ENCODE results near the gene LCNL1. TPM values are rescaled to one million over a fixed set of nuclear protein-coding genes. Genes with fewer than 3 reads are reported as not detected.

The LCNL1 gene
- total RNA-seq, 1 donor from 2014 or later = not detected

DNA sequence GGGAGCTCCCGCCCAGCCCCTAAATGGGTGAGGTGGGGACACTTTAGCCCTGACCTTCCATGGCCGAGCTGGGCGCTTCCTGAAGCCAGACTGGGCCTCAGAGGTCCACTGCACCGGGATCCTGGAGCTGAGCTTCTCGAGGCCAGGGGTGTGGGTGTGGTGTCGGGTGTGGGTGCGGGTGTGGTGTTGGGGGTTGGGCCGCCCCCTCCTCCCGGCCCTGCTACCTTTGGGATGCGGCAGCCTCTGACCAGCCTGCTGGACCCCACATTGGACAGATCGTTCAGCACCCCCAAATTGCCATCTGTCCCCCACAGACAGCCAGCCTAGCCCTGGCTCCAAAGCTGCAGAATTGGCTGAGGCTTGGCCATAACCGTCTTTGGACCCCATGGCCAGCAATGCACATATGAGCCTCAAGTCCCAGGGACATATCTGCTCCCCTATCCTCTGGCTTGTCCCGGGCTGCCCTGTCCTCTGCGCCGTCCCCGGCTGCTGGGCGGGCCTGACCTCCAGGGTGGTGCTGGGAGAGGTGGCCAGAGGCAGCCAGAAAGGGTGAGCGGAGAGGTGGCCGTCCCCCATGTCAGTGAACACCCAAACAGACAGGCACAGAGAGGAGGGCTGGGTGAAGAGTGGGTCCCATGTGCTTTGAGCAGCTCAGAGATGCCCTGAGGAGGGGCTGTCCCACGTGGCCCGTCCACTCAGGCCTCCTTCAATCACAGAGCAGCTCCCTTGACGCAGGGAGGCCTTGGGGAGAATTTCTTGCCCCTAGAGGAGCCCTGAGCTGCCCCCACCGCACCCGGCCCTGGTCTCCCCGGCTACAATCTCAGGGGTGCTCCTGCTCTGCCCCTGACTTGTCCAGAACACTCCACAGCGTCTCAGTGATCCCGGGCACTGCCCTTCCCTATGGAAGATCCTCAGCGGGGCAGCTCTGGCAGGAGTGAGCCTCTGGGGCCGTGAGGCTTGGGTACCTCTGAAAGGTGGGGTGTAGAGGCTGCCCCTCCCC lies 8.9 kb upstream of the LCNL1 start:
- DNase-seq (ENCODE audit: low read depth in 2 of 2) = no peak

DNA sequence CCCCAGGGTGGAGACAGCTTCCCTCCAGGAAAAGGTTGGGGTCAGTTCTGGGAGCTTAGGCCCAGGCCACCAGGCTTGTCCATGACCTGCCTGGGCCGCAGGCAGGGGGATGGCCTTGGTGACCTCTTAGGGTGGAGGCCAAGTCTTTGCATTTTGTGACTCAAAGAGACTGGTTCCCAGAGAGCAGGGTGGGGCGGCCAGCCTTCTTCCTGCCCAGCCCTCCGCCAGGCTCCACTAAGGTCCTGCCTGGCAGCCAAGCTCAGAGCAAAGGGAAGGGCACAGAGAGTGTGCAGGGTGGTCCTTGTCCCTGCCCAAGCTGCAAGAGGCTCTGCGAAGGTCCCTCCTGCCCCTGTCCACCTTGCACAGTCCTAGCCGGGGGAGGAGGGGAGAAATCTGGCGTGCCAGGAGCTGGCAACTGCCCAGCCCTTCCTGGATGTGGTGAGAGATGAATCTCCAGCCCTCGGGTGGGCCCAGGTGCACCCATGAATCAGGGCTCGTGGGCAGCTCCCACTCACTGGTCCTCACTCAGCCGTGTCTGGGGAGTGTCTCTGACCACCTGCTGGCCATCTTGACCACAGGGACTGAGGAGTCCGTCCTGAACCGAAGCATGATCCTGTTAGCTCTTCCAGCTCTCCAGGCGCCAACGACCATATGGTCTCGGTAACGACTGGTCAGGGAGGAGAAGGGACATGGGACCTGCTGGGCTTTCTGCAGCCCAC lies 7.8 kb upstream of the LCNL1 start:
- no peak for DNase-seq (ENCODE audit: low read depth in 2 of 2)

DNA sequence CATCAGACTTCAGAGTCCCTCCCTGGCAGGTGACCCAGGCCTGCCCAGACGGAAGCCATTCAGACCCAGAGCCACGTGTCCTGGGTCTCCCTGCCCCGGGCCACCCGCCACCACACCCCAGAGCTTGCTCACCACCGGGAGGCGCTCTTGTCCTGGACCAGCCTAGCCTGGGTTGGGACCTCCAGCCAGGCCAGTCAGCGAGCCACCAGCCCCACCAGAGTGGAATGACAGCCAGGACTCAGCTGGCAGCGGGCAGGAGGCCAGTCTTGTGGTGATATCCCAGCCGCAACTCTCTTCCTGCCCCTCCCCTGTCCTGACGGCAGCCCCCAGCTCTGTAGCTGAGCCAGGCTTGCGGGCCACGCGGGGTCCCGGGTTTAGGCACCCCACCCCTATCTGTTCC lies 7.1 kb upstream of the LCNL1 start:
- DNase-seq (ENCODE audit: low read depth in 2 of 2) = peak; percentile 48 to 83

DNA sequence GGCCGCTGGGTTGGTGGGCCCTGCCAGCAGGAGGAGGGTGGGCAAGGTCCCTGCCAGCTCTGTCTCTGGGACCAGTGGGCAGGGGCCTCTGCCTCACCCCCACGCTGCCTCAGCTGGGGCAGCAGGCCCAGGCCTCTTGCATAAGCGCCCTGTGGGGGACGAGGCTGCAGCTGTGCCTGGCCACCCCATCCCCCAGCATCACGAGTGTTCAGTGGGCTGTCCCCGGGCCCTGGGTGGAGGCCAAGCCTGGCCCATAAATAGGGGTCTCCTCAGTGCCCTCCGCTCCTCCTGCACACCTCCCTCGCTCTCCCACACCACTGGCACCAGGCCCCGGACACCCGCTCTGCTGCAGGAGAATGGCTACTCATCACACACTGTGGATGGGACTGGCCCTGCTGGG lies 5.6 kb upstream of the LCNL1 start, which contains the start of gene PTGDS:
PTGDS (plus strand) TSS at position 282 of the 400 bp plus-strand sequence; CDS start at position 357, 75 bp downstream.
- no peak for DNase-seq (ENCODE audit: low read depth in 2 of 2)

DNA sequence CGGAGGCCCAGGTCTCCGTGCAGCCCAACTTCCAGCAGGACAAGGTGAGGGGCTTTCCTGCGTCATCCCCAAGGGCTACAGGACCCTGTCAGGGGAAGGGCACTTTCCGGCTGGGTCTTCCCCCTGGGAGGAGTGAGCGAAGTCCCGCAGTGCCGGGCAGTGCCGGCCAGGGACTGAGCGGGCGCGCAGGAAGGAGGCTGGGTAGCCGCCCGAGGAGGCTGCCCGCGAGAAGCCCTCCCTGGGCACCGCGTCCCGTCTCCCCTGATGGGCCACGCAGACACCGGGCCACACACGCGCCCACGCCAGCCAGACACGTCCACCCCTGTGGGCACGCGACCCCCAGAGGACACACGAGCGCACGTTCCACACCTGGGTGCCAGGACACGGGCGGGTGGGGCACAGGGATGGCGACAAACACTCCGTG lies 5.1 kb upstream of the LCNL1 start:
- no peak for DNase-seq (ENCODE audit: low read depth in 2 of 2)

DNA sequence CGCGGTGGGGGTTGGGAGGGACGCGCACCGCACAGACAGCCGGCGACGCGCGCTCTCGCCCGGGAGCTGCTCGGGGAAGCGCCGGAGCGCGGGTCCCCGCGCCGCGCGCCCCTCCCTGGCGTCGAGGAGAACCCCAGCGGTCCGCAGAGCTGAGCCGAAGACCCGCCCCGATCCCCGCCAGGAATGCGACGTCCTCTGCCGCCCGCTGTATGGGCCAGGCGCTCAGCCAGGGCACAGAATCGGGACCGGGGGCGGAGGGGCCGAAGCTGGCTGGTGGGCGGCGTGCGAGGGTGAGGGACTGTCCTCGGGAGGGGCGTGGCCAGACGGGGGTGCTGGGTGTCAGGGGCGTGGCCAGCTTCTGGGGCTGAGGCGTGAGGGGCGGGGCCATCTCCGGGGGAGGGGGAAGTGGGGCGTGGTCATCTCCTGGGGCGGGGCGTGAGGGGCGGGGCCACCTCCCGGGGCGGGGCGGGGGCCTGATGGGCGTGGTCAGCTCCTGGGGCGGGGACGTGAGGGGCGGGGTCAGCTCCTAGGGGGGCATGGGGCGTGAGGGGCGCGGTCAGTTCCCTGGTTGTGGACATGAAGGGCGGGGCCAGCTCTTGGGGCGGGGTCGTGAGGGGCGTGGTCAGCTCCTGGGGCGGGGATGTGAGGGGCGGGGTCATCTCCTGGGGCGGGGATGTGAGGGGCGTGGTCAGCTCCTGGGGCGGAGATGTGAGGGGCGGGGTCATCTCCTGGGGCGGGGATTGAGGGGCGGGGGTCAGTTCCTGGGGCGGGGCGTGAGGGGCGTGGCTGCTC lies 4.5 kb upstream of the LCNL1 start:
- DNase-seq (ENCODE audit: low read depth in 2 of 2) = peak; percentile 69 to 83

DNA sequence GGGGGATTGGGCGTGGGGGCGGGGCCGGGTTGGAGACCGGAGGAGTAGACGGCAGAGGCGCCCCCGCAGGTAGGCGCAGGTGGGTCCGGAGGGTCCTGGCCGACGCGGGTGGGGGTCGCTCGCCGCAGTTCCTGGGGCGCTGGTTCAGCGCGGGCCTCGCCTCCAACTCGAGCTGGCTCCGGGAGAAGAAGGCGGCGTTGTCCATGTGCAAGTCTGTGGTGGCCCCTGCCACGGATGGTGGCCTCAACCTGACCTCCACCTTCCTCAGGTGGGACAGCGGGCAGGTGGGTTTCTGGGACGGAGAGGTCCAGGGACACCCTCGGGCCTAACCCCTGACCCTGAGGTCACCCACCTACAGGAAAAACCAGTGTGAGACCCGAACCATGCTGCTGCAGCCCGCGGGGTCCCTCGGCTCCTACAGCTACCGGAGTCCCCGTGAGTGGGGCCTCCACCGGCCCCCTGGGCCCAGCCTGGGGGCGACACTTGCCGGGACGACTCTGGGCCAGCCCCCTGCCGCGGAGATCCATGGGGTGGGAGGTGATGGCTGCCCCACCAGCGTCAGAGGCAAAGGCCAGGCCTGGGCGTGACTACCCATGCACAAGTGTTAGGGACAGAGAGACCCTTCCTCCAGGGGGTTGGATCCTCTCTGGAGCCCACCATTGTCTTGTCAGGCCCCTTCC lies 3.8 kb upstream of the LCNL1 start:
- no peak for DNase-seq (ENCODE audit: low read depth in 2 of 2)

DNA sequence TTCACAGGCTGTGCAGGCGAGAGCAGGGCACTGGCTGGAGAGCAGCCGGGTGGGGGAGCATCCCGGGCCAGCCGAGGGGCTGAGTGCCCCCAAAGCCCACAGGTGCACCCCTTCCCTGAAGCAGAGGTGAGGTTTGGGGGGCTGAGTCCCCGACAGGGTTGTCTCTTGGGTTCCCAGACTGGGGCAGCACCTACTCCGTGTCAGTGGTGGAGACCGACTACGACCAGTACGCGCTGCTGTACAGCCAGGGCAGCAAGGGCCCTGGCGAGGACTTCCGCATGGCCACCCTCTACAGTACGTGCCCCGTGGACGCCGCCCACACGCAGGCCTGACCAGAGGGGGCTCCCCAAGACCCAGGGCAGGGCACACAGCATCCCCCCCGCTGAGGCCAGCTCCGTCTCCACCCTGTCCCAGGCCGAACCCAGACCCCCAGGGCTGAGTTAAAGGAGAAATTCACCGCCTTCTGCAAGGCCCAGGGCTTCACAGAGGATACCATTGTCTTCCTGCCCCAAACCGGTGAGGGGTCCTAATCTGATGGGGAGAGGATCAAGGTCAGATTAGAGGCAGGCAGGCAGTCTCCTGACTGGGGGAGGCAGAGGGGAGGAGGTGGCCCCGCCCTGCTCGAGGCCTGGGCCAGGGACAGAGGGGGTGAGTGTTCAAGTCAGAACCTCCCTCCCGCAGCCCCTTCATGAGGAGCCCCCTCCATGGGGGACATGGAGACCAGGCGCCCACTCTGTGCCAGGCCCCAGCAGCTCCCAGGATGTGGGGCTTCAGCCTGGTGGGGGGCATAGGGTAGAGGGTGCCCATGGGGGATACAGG lies 2.8 kb upstream of the LCNL1 start:
- no peak for DNase-seq (ENCODE audit: low read depth in 2 of 2)

DNA sequence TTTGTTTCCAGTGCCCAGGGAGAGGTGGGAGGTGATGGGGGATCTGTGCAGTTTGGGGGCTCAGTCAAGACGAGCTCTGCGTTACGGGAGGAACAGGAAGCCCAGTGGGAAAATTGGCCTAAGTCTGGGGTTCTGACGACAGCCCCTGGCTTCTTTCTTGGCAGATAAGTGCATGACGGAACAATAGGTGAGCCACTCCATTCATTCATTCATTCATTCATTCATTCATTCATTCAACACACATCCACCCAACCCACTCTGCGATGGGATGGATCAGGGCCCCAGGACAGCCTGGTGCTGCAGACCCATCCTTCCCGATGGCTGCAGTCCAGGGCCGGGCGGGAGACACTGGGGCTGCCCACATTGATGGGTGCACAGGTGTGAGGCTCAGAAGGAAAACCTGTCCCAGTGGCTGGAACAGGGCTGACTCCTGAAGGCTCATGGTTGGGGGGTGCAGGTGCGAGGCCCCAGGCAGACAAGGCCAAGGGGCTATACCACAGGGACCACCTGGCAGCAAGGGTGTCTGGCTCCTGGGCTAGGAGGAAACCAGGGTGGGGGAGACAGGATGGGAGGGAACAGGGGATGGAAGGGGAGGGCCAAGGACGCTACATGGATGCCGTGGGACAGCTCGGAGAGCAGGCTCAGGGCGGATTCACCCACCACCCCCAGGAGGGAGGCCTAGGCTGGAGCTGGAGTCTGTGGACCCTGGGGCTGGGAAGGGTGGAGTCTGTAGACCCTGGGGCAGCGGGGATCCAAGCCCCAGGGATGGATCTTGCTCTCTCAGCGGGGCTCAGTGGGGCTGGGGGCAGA lies 1.9 kb upstream of the LCNL1 start:
- DNase-seq (ENCODE audit: low read depth in 2 of 2) = no peak

DNA sequence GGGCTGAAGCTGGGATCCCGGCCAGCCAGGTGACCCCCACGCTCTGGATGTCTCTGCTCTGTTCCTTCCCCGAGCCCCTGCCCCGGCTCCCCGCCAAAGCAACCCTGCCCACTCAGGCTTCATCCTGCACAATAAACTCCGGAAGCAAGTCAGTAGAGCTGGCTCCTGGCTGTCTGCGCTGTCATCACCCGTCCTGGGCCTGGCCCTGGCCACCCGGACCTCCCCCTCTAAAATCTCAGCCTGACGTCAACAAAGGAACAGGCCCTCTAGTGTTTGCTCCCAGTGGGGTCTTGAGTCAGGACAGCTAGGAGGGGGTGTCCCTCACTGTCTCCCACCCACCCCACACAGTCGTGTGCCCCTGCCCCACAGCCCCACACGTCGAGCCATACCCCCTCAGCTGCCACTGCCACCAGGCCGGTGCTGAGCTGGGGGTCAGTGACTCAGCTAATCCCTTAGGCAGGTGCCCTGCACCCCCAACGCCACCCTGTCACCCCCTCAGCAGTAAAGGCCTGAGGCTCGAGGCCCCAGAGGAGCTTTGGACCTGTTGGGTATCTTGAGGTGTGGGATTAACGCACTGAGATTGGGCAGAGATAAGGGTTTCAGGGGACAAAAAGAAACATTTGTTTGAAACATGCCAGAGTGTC lies 1.1 kb upstream of the LCNL1 start:
- peak; percentile 52 to 87 for DNase-seq (ENCODE audit: low read depth in 2 of 2)

DNA sequence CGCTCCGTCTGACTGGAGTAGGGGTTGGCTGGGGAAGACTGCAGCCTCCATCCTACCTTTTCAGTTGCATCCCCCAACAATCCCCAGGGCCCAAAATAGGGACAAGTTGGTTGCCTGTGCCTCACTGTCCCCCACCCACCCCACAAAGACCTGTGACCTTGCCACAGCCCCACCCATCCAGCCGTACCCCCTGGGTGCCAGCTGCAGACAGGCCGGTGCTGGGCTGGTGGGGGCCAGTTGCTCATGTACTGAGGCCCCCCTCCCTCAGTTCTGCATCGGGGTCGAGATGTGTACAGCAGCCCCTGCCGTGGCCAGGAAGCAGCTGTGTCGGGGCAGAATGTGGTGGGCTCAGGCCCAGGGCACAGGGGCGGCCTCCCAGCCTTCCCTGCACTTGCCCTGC lies 374 bp downstream of the LCNL1 start:
- DNase-seq (ENCODE audit: low read depth in 2 of 2) = no peak

DNA sequence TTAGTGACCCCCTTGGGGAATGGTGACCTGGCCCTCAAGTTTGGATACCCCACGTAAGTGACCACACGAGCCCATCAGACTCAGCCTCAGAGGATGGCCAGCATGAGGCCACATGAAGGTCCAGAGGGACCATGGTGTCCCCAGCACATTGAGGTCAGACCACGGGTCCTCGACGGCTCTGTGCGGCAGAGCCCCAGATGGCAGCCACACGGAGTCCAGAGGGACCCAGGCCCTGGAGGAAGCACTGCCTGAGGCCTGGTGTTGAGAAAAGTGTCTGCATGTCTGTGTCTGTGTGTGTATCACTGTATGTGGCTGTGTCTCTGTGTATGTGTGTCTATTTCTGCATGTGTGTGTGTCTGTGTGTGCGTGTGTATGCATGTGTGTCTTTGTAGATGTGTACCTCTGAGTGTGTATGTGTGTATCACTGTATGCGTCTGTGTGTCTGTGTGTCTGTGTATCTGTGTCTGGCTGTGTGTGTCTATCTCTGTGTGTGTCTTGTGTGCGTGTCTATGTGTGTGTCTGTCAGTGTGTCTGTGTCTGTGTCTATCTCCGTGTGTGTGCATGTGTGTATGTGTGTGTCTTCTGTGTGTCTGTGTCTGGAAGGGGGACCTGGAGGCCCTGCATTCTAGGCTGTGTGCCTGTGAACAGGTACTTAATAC lies 992 bp downstream of the LCNL1 start:
- DNase-seq (ENCODE audit: low read depth in 2 of 2) = no peak

DNA sequence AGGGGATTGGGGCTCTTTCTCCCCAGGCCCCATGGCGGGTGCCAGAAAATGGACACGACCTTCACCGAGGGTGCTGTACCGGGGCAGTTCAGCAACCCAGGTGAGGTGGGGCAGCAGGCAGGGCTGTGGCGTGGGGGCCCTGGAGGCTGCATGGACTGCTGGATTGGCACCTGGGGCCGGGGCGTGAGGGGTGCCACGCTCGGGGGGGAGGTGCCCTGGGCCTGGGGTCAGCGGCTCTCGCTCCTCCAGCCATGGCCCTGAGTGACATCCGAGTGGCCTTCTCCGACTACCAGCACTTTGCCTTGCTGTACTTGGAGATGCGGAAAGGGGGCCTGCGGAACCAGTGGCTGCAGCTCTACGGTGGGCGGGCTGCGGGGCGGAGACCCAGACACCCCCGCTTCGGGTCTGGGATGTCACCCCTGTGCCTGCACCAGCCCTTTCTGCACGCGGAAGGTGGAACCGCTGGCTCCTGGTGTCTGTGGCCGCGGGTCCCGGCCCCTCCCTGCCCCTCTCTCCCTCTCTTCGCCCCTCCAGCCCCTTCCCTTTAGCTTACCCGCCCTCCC lies 1.8 kb downstream of the LCNL1 start:
- no peak for DNase-seq (ENCODE audit: low read depth in 2 of 2)

DNA sequence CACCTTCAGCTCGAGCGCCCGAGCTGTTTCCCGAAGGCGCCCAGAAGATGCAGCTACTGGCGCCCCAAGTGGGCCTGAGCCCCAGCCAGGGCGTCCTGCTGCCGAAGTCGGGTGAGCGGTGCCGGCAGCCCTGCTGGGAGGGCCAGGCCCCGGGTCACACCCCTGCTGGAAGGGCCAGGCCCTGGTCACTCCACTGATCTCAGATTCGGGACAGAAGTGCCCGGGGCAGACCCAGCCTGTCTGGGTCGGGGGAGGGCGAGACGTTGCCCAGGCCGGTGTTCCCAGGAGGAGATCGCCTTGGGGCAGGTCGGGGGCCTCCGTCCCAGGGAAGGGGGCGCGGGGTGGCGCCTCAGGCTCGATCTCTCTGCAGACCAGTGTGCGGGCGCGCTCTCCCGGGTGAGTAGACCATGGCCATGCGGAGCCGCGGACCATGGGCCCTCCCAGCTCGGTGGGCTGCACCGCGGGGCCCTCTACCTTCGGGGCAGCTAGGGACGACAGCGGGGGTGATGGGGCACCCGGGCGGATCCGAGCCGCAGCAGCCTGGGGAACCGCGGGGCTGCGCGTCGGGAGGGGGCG lies 2.3 kb downstream of the LCNL1 start:
- DNase-seq (ENCODE audit: low read depth in 2 of 2) = no peak

DNA sequence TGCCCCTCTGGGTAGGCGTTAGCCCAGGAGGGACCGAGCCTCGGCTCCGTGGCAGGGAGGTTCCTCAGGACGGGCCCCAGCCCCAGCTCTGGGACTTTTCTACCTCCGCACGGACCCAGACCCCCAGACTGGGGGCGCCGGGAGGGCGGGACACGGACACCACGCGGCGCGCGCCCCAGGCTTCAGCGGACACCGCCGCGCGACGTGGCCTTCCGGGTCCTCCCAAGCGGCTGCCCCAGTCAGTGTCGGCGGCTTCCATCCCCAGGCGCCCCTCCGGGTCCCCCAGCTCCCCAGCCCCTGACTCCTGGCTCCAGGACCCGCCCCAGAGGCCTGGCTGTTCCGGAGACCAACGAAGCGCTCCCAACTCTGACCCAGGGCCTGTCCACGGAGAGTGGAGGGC lies 3.1 kb downstream of the LCNL1 start:
- DNase-seq (ENCODE audit: low read depth in 2 of 2) = no peak

DNA sequence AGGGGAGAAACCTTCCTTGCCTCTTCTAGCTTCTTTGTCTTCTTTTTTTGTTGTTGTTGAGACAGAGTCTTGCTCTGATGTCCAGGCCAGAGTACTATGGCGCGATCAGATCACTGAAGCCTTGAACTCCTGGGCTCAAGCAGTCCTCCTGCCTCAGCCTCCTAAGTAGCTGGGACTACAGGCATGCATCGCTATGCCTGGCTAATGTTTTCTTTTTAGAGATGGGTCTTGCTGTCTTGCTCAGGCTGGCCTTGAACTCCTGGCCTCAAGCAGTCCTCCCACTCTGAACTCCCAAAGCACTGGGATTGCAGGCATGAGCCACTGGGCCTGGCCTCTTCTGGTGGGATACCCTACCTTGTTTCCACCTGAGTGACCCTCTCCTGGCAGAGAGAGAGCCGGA lies 6.1 kb downstream of the LCNL1 start:
- no peak for DNase-seq (ENCODE audit: low read depth in 2 of 2)

DNA sequence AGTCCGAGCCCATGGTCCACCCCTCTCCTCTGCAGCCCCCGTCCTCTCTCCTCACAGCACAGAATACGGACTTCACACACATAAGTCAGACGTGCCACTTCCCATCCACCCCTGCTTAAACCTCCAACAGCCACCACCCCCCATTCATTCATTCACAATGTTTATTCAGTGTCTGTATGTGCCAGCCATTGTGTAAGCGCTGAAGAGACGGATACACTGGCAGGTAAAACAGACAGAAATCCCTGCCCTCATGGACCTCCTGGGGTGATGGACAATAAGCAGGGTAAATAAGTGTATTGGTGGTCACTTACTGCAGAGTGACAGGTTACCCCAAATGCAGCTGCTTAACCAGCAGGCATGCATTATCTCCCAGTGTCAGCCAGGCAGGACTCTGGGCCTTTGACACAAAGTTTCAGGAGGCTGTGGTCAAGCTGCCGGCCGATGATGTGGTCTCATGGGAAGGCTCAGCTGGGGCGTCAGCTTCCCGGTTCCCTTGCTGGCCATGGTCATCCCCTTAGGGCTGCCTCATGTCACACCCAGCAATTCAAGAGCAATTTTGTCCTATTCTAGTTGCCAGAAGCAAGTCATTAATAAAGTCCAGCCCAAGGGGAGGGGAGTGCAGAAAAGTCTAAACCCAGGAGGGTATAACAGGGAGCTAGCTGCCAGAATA lies 7.6 kb downstream of the LCNL1 start:
- DNase-seq (ENCODE audit: low read depth in 2 of 2) = peak in 1 of 2 donors; percentile 68
